Body of pancreas (tissue), 4 donors: Measurements from ENCODE around the gene C15orf40. TPM values are rescaled to one million over a fixed set of nuclear protein-coding genes. Genes with fewer than 3 reads are reported as not detected.
A peak's percentile ranks its signal among the peaks of the same experiment; 100 is the strongest.

Experiments used
- ATAC-seq: fragments of 150-250 bp; one replicate; pipeline ENCODE4 v1.9.1; 2016
- DNase-seq, 4 donors: peaks; one replicate each; pipeline ENCODE4 v3.0.0-alpha.2; 2019
- H3K27ac ChIP-seq, 4 donors: fragments of 200-600 bp; sonication (generic); 1 replicate in 3 of 4; 2 replicates in 1 of 4; pipeline versions ENCODE4 v1.5.1 to v1.6.1; 2016 to 2019; ENCODE audit warnings: mild to moderate bottlenecking in 1 of 4, mixed read lengths in 1 of 4, moderate library complexity in 1 of 4
- H3K27me3 ChIP-seq, 2 donors: fragments of 200-600 bp; sonication (generic); one replicate each; pipeline ENCODE4 v1.6.0; 2016; ENCODE audit warnings: mild to moderate bottlenecking in 1 of 2
- H3K36me3 ChIP-seq, 2 donors: fragments of 200-600 bp; sonication (generic); replicated peaks in 1 of 2; 2 replicates each; pipeline ENCODE4 v1.5.1; 2016; ENCODE audit warnings: low read depth in 2 of 2; ENCODE audit not compliant: insufficient read depth in 1 of 2
- H3K4me1 ChIP-seq: fragments of 200-600 bp; sonication (generic); one replicate; pipeline ENCODE4 v1.6.0; 2016
- H3K4me3 ChIP-seq, 2 donors: fragments of 200-600 bp; sonication (generic); 1 replicate in 1 of 2; 2 replicates in 1 of 2; pipeline ENCODE4 v1.5.1; 2016 to 2019
- H3K9me3 ChIP-seq, 3 donors: fragments of 200-600 bp; sonication (generic); 1 replicate in 2 of 3; 2 replicates in 1 of 3; pipeline ENCODE4 v1.5.1; 2016
- CTCF ChIP-seq, 7 experiments: fragments of 450-650 bp in 4 of 7; fragments of 200-600 bp in 3 of 7; sonication (generic) in 3 of 7; IDR thresholded peaks; one replicate each; pipeline ENCODE4 v1.5.1; 2016 to 2019; ENCODE audit warnings: antibody characterized with exemption in 7 of 7
- POLR2A ChIP-seq, 3 donors: fragments of 450-650 bp; IDR thresholded peaks; one replicate each; pipeline ENCODE4 v1.6.1; 2016; ENCODE audit warnings: antibody characterized with exemption in 3 of 3, mild to moderate bottlenecking in 2 of 3
- WGBS, 2 donors: methylation state at CpG; one replicate each; pipeline ENCODE4 v1.1.5; 2017; 5-methylcytosine and 5-hydroxymethylcytosine counted together
- intact Hi-C: fragments of 100-400 bp; cut with DNase I; formaldehyde crosslinking; loops from one replicate; pipeline ENCODE4 v1.15.1; 2023
- total RNA-seq, 2 donors: library from RNA; depleted of rRNA; stranded (reverse); fragments of >200 nt; gene quantifications; one replicate each; pipeline ENCODE4 v1.1.0, GENCODE V29; 2016

The C15orf40 gene
- total RNA-seq, 2 donors from 2014 or later = 9.3 to 9.6 TPM

GRCh38 chr15:82999426-82999825 is 12.0 kb downstream of the C15orf40 start:
- DNase-seq (no peak), ATAC-seq (no peak)
- TF ChIP-seq POLR2A (IDR thresholded peaks at IDR 0.05) (no peak), CTCF (IDR thresholded peaks at IDR 0.05) (no peak)
- Histone ChIP-seq H3K36me3 (no peaks in the 10 kb centered on the region), H3K4me1 (peaks cover 17% of the 10 kb centered on the region), H3K27ac (peak overlapping the region; percentile 66 to 80 (median 74)), H3K4me3 (no peak overlapping the region), H3K9me3 (no peaks in the 10 kb centered on the region), H3K27me3 (no peaks in the 10 kb centered on the region)
- WGBS, 2 donors = 90 to 92% methylated on average over 6 of the region's 6 CpGs
- intact Hi-C loops = loop anchor here (5.0 kb wide), 1 partner anchor 152 kb away; no protein-coding TSS in a partner anchor

- intact Hi-C loops = loop anchor here (5.0 kb wide), 1 partner anchor 149 kb away; no protein-coding TSS in a partner anchor
- ATAC-seq = no peak
- H3K36me3 ChIP-seq = no peaks in the 10 kb centered on the region
- H3K27ac ChIP-seq = no peak overlapping the region
- 81 to 86% methylated on average over 3 of the region's 3 CpGs for WGBS, 2 donors
- no peak for DNase-seq
- H3K9me3 ChIP-seq = no peaks in the 10 kb centered on the region
- no peaks in the 10 kb centered on the region for H3K27me3 ChIP-seq
- H3K4me1 ChIP-seq = peaks cover 25% of the 10 kb centered on the region
- TF ChIP-seq CTCF (IDR thresholded peaks at IDR 0.05) (no peak), POLR2A (IDR thresholded peaks at IDR 0.05) (no peak)
- no peak overlapping the region for H3K4me3 ChIP-seq
Observed at GRCh38 chr15:82995938-82996337, 15.5 kb downstream of the C15orf40 start.

- no peak overlapping the region for H3K4me3 ChIP-seq
- no peaks in the 10 kb centered on the region for H3K36me3 ChIP-seq
- peaks cover 18% of the 10 kb centered on the region for H3K4me1 ChIP-seq
- no peak overlapping the region for H3K27ac ChIP-seq
- H3K27me3 ChIP-seq = no peaks in the 10 kb centered on the region
- no peak for DNase-seq
- no peak for ATAC-seq
- no peaks in the 10 kb centered on the region for H3K9me3 ChIP-seq
- intact Hi-C loops = loop anchor here (5.0 kb wide), 1 partner anchor 148 kb away; no protein-coding TSS in a partner anchor
- 80 to 93% methylated on average over 2 of the region's 2 CpGs for WGBS, 2 donors
- TF ChIP-seq POLR2A (IDR thresholded peaks at IDR 0.05) = no peak
- TF ChIP-seq CTCF (IDR thresholded peaks at IDR 0.05) = no peak
Observed at GRCh38 chr15:82995076-82995475, 16.4 kb downstream of the C15orf40 start.

GRCh38 chr15:82993144-82993543 is 18.3 kb downstream of the C15orf40 start:
- TF ChIP-seq POLR2A (IDR thresholded peaks at IDR 0.05) (no peak), CTCF (IDR thresholded peaks at IDR 0.05) (no peak)
- WGBS, 2 donors = 59 to 76% methylated on average over 4 of the region's 4 CpGs
- no peaks in the 10 kb centered on the region for H3K27me3 ChIP-seq
- no peak for DNase-seq
- ATAC-seq = no peak
- no peak overlapping the region for H3K4me3 ChIP-seq
- H3K9me3 ChIP-seq = no peaks in the 10 kb centered on the region
- peaks cover 0 to 2% of the 10 kb centered on the region in 2 donors for H3K36me3 ChIP-seq
- H3K27ac ChIP-seq = no peak overlapping the region
- peaks cover 11% of the 10 kb centered on the region for H3K4me1 ChIP-seq
- intact Hi-C loops = no loop called here

- Histone ChIP-seq H3K36me3 (peaks cover 0 to 2% of the 10 kb centered on the region in 2 donors), H3K27me3 (no peaks in the 10 kb centered on the region), H3K4me1 (peaks cover 13% of the 10 kb centered on the region), H3K27ac (peak overlapping the region in 2 of 4 donors; percentile 4 to 18), H3K9me3 (no peaks in the 10 kb centered on the region), H3K4me3 (no peak overlapping the region)
- intact Hi-C loops = no loop called here
- TF ChIP-seq CTCF (IDR thresholded peaks at IDR 0.05) (no peak), POLR2A (IDR thresholded peaks at IDR 0.05) (no peak)
- 65 to 72% methylated on average over 3 of the region's 3 CpGs for WGBS, 2 donors
- DNase-seq (peak in 3 of 4 donors; percentile 28 to 61 (median 40)), ATAC-seq (no peak)
Observed at GRCh38 chr15:82992436-82992998, 18.9 kb downstream of the C15orf40 start.
